Measurements from ENCODE around the gene GLCE.

GRCh38 chr15:69293741-69294615, 133.5 kb downstream of the GLCE start:
- TF ChIP-seq CTCF (IDR thresholded peaks at IDR 0.05) = no peak
- no peak for TF ChIP-seq POLR2A (IDR thresholded peaks at IDR 0.05)

Data from Peyer's patch (tissue), 4 donors.